Mucosa of gallbladder (tissue), 1 donor: ENCODE results near the gene KIAA1191. TPM values are rescaled to one million over a fixed set of nuclear protein-coding genes. Genes with fewer than 3 reads are reported as not detected.

ENCODE experiments used
- DNase-seq: peaks from one replicate; pipeline ENCODE4 v3.0.0-alpha.2; 2020; ENCODE audit warnings: low spot score
- total RNA-seq: library from RNA; stranded (reverse); gene quantifications from one replicate; pipeline ENCODE4 v1.2.1, GENCODE V29; 2021
- donor health status: DM: no; HTN: no; CAD: no.

KIAA1191 gene
- total RNA-seq, 1 donor from 2014 or later = 113 TPM

- peak; percentile 12 for DNase-seq
Measured at GRCh38 chr5:176365351-176366231, 4.0 kb upstream of the KIAA1191 start, which contains the start of gene ARL10. TSS of gene ARL10 (plus strand) at chr5:176365487. CDS start at chr5:176365564, 77 bp downstream.

DNA sequence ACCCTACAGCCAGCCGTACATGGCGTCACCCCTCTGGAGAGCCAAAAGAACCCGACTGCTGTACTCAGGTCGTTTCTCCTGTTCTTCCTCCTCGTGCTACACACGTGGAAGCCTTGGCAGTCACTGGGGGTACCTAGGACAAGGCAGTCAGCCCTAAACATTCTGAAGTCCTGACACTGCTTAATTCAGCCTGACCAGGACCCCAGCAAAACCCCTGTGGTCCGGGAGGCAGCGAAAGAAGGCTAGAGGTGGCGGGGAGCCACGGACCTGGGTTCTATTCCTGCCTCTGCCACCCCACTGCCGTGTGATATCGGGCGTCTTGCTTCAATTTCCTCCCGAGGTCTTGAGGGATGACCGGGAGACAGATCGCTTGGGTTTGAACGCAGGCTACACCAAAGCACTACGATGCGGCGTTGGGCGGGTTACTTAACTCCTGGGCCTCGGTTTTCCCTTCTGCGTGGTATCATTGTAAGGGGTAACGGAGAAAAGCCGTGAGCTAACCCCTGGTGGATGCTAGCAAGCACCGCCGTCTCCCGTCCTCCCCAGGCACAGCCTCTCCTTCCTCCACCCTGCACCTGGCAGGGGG is 3.3 kb upstream of the KIAA1191 start:
- no peak for DNase-seq

GRCh38 chr5:176362233-176362490 is 598 bp upstream of the KIAA1191 start:
- no peak for DNase-seq

GRCh38 chr5:176360894-176361436 is 599 bp downstream of the KIAA1191 start:
- DNase-seq = no peak

GRCh38 chr5:176359658-176360057 is 1.9 kb downstream of the KIAA1191 start:
- no peak for DNase-seq

DNA sequence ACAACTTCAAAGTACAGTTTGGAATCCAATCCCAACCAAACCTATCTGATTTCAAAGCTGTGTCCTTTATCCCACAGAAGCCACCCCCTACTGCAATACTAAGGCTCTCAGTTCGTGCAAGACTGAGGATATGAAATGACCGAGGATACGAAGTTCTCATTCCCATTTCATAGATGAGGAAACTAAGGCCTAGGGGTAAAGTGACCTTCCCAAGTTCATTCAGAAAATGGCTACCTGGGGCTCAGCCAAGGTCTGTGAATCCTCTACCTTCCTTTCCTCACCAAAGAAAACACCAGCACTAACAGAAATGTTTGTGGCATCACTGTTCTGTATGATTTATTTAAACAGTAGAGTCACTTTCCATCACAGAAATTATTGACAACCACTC is 5.4 kb downstream of the KIAA1191 start:
- no peak for DNase-seq

- DNase-seq = no peak
Measured at GRCh38 chr5:176355400-176356178, 6.0 kb downstream of the KIAA1191 start.

DNA sequence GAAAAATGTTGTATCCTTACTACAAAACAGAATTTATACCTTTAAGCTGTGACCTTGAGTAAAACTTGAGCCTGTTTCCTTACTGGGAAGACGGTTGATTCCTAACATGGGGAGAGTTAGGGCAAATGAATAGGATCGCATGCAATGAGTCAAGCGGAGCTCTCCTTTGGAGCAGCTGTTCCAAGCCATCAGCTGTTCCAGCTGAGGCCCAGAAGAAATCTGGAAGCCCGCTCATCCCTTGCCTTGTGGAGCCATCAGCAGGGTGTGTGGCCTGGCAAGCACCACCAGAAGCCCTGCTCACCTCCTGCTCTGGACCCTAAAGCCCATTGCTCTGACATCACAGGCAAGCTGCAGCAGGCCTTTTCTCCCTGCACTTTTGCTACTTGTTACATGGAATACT is 8.0 kb downstream of the KIAA1191 start:
- DNase-seq = no peak

- no peak for DNase-seq
Measured at GRCh38 chr5:176352116-176352878, 9.3 kb downstream of the KIAA1191 start.

- no peak for DNase-seq
Measured at GRCh38 chr5:176350416-176350815, 11.1 kb downstream of the KIAA1191 start.

- no peak for DNase-seq
Measured at GRCh38 chr5:176342766-176343458, 18.7 kb downstream of the KIAA1191 start.

DNA sequence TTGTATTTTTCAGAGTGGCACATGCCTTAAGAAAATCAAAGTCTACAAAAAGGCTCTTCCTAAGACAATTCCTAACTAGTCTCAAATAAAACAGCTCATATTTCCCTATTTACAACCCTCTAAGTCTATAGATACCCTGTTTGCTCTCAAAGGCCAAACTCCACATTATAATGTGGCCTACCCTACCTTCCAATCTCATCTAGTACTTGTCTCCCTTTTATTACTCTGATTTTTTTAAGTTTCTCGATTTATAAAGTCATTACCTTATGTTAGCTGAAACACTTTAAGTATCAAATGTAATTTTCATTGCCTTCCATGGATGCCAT is 19.4 kb downstream of the KIAA1191 start:
- no peak for DNase-seq

- DNase-seq = no peak
Measured at GRCh38 chr5:176341325-176342157, 20.0 kb downstream of the KIAA1191 start.

- no peak for DNase-seq
Measured at GRCh38 chr5:176339304-176339703, 22.3 kb downstream of the KIAA1191 start.

DNA sequence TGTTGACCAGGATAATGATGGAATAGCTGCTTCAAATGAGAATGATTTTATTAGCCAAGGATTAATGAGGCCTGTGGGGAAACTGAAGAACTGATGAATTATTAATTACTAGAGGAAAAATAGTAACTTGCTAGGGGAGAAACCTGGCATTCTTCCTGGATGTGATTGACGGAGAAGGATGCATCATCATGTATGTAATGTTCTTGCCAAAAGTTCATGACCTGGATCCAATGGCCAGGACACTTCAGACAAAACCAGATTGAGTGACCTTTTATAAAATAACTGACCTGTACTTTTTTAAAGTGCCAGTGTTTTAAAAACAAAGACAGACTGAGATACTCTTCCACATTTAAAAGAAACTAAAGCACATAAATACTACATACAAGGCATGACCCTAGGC is 23.7 kb downstream of the KIAA1191 start:
- DNase-seq = peak; percentile 28

- DNase-seq = no peak
Measured at GRCh38 chr5:176334031-176334770, 27.4 kb downstream of the KIAA1191 start.

DNA sequence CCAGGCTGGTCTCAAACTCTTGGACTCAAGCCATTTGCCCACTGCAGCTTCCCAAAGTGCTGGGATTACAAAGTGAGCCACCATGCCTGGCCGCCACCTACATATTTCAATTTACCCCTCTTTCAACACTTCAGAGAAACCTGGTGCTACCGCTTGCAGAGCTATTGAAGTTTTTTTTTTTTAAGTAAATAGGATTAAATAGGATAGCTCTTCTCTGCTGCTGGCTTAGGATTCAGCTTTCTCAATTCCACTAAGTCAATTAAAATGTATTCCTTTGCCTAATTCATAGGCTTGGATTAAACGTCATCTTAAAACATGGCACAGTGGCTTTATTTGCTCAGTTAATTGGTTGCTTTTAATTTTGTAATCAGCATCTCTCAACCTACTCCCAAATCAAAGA is 41.0 kb downstream of the KIAA1191 start:
- no peak for DNase-seq

- no peak for DNase-seq
Measured at GRCh38 chr5:176319827-176320554, 41.6 kb downstream of the KIAA1191 start.
